ENCODE data around the gene GBA2. TPM values are rescaled to one million over a fixed set of nuclear protein-coding genes. Genes with fewer than 3 reads are reported as not detected.
A peak's percentile ranks its signal among the peaks of the same experiment; 100 is the strongest.

GBA2 gene
- polyA plus RNA-seq, 3 donors = 18.1 to 130 (median 26.4) TPM

GRCh38 chr9:35691334-35691650 is 57.7 kb downstream of the GBA2 start:
- Mint-ChIP-seq H3K4me3 (peak overlapping the region; percentile 88 to 91), H3K27ac (peak overlapping the region in 6 of 7 donors; percentile 38 to 77 (median 62)), H3K4me1 (peaks cover 10% of the 10 kb centered on the region), H3K27me3 (ENCODE audit: low read depth in 3 of 3) (peaks cover 4 to 25% (median 6%) of the 10 kb centered on the region in 3 donors), H3K9me3 (peaks cover 0 to 3% (median 0%) of the 10 kb centered on the region in 7 donors), H3K36me3 (no peaks in the 10 kb centered on the region)
- Histone ChIP-seq H3K9ac (ENCODE audit: insufficient read depth, low read length, poor library complexity, severe bottlenecking) (peak overlapping the region; percentile 75), H3K9me3 (replicated peaks in 1 of 2; ENCODE audit: control insufficient read depth in 1 of 2, insufficient read depth in 1 of 2, low read length in 2 of 2) (no peaks in the 10 kb centered on the region), H3K4me2 (replicated peaks; ENCODE audit: extremely low read depth, low read length, poor library complexity, severe bottlenecking) (peak overlapping the region; percentile 90), H3K4me3 (replicated peaks in 1 of 3; ENCODE audit: low read depth in 2 of 3, low read length in 3 of 3) (peak overlapping the region; percentile 86 to 93 (median 90)), H2AFZ (ENCODE audit: insufficient read depth, low read depth, low read length, poor library complexity, severe bottlenecking) (peak overlapping the region; percentile 94), H3K36me3 (replicated peaks in 1 of 2; ENCODE audit: control insufficient read depth in 1 of 2, insufficient read depth in 2 of 2, low read length in 2 of 2) (peaks cover 6 to 7% of the 10 kb centered on the region in 2 donors), H3K27me3 (ENCODE audit: control insufficient read depth in 2 of 2, insufficient read depth in 2 of 2, low read length in 2 of 2) (peaks cover 0 to 15% of the 10 kb centered on the region in 2 donors), H3K79me2 (ENCODE audit: insufficient read depth, low read length) (no peaks in the 10 kb centered on the region), H3K27ac (ENCODE audit: low read depth in 1 of 2, low read length in 2 of 2) (peak overlapping the region in 1 of 2 donors; percentile 36), H3K4me1 (ENCODE audit: control insufficient read depth in 1 of 2, insufficient read depth in 2 of 2, low read length in 2 of 2) (peaks cover 14 to 21% of the 10 kb centered on the region in 2 donors), H4K20me1 (ENCODE audit: insufficient read depth, low read length) (peaks cover 8% of the 10 kb centered on the region)
- intact Hi-C loops (cut with micrococcal nuclease) = loop anchor here in 1 of 2 donors (10.0 kb wide), 1 partner anchor 46 kb away; no protein-coding TSS in a partner anchor
- no peak for TF ChIP-seq CTCF (IDR thresholded peaks at IDR 0.05)
- DNase-seq = peak in 2 of 3 donors; percentile 31 to 43
- WGBS (ENCODE audit: insufficient coverage) = 8% methylated on average over 10 of the region's 10 CpGs

DNA sequence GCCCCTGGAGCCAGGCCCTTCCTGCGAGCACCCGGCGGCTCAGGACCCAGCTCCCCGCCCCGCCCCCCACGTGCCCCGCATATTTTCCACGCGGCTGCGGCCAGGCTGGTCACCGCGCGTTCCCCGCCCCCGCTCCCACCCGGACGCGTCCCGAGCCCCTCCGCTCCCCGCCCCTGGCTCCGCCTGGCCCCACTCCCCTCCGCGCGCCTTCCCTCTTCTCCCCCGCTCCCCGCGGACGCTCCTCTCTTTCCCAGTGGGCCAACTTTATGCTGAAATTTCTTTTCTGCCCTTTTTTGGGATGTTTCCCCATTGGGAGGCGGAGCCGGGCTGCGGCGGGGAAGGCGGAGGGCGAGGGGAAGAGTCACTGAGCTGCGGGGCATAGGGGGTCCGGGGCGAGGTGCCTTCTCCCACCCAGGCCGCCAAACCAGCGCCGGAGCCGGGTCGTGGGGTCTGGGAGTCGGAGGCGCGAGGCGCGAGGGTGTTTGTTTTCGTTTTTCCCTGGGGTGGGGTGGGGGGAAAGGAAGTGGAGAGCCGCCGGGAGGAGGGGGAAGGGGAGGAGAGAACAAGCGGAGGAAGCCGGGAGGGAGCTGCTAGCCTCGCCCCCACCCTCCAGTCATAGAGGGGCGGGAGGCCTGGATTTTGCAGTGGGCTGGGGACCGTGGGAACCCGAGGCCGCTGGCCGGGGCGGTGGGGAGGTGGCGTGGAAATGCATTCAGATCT is 58.3 kb downstream of the GBA2 start:
- Histone ChIP-seq H4K20me1 (ENCODE audit: insufficient read depth, low read length) (peaks cover 3% of the 10 kb centered on the region), H3K9me3 (replicated peaks in 1 of 2; ENCODE audit: control insufficient read depth in 1 of 2, insufficient read depth in 1 of 2, low read length in 2 of 2) (no peaks in the 10 kb centered on the region), H3K27ac (ENCODE audit: low read depth in 1 of 2, low read length in 2 of 2) (peak overlapping the region in 1 of 2 donors; percentile 36), H3K9ac (ENCODE audit: insufficient read depth, low read length, poor library complexity, severe bottlenecking) (peak overlapping the region; percentile 75), H3K4me2 (replicated peaks; ENCODE audit: extremely low read depth, low read length, poor library complexity, severe bottlenecking) (peak overlapping the region; percentile 90), H3K27me3 (ENCODE audit: control insufficient read depth in 2 of 2, insufficient read depth in 2 of 2, low read length in 2 of 2) (peaks cover 0 to 15% of the 10 kb centered on the region in 2 donors), H3K79me2 (ENCODE audit: insufficient read depth, low read length) (no peaks in the 10 kb centered on the region), H2AFZ (ENCODE audit: insufficient read depth, low read depth, low read length, poor library complexity, severe bottlenecking) (peak overlapping the region; percentile 94), H3K36me3 (replicated peaks in 1 of 2; ENCODE audit: control insufficient read depth in 1 of 2, insufficient read depth in 2 of 2, low read length in 2 of 2) (peaks cover under 1 to 2% of the 10 kb centered on the region in 2 donors), H3K4me1 (ENCODE audit: control insufficient read depth in 1 of 2, insufficient read depth in 2 of 2, low read length in 2 of 2) (peaks cover 14 to 21% of the 10 kb centered on the region in 2 donors), H3K4me3 (replicated peaks in 1 of 3; ENCODE audit: low read depth in 2 of 3, low read length in 3 of 3) (peak overlapping the region; percentile 86 to 93 (median 90))
- TF ChIP-seq CTCF (IDR thresholded peaks at IDR 0.05) = no peak
- H3K36me3 Mint-ChIP-seq = no peaks in the 10 kb centered on the region
- H3K27me3 Mint-ChIP-seq (ENCODE audit: low read depth in 3 of 3) = peaks cover 4 to 25% (median 6%) of the 10 kb centered on the region in 3 donors
- peak overlapping the region; percentile 88 to 91 for H3K4me3 Mint-ChIP-seq
- WGBS (ENCODE audit: insufficient coverage) = under 1% methylated on average over 50 of the region's 61 CpGs
- intact Hi-C loops (cut with micrococcal nuclease) = loop anchor here in 1 of 2 donors (10.0 kb wide), 1 partner anchor 46 kb away; no protein-coding TSS in a partner anchor
- H3K9me3 Mint-ChIP-seq = peaks cover 0 to 3% (median 0%) of the 10 kb centered on the region in 7 donors
- H3K27ac Mint-ChIP-seq = peak overlapping the region in 4 of 7 donors; percentile 38 to 77 (median 51)
- peaks cover 10% of the 10 kb centered on the region for H3K4me1 Mint-ChIP-seq
- peak in 1 of 3 donors; percentile 9 for DNase-seq

All from CD14-positive monocyte (primary cell).